WI38 (cell line): ENCODE results near the gene LHCGR.

Experiments
- H3K4me3 ChIP-seq: 2 replicates; pipeline ENCODE4 v1.5.1; 2011; ENCODE audit warnings: low read depth, mild to moderate bottlenecking, control low read depth, low read length
- CTCF ChIP-seq: IDR thresholded peaks from 2 replicates; pipeline ENCODE4 v1.5.1; 2012; ENCODE audit warnings: low read depth, mild to moderate bottlenecking, control low read depth, low read length

The LHCGR gene

GRCh38 chr2:48717846-48718245, 37.7 kb downstream of the LHCGR start:
- TF ChIP-seq CTCF = no peak

GRCh38 chr2:48715956-48716355, 39.6 kb downstream of the LHCGR start:
- no peak overlapping the region for H3K4me3 ChIP-seq
- no peak for TF ChIP-seq CTCF

More at GRCh38 chr2:48717846-48718245, 37.7 kb downstream of the LHCGR start:
- no peak overlapping the region for H3K4me3 ChIP-seq

- TF ChIP-seq CTCF = no peak
- no peak overlapping the region for H3K4me3 ChIP-seq
Observed at GRCh38 chr2:48715042-48715899, 40.3 kb downstream of the LHCGR start.

GRCh38 chr2:48714245-48714644, 41.3 kb downstream of the LHCGR start:
- TF ChIP-seq CTCF = no peak
- H3K4me3 ChIP-seq = no peak overlapping the region

GRCh38 chr2:48713647-48714046, 41.9 kb downstream of the LHCGR start:
- H3K4me3 ChIP-seq = no peak overlapping the region
- no peak for TF ChIP-seq CTCF

- TF ChIP-seq CTCF = no peak
- H3K4me3 ChIP-seq = no peak overlapping the region
Observed at GRCh38 chr2:48712151-48712550, 43.4 kb downstream of the LHCGR start.

GRCh38 chr2:48711343-48711742, 44.2 kb downstream of the LHCGR start:
- no peak overlapping the region for H3K4me3 ChIP-seq
- no peak for TF ChIP-seq CTCF
